Hippocampal formation (tissue), 2 donors: ENCODE results near the gene CD52.
A peak's percentile ranks its signal among the peaks of the same experiment; 100 is the strongest.

Experiments
- DNase-seq, 2 donors: peaks; one replicate each; lab custom pipeline; 2025; lab: John Stamatoyannopoulos, UW

The CD52 gene, protein sequence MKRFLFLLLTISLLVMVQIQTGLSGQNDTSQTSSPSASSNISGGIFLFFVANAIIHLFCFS

GRCh38 chr1:26317612-26318337 lies at the start of gene CD52:
Gene CD52, plus strand, starts transcription at chr1:26317958. Its CDS starts 60 bp downstream, at chr1:26318018.
- DNase-seq, result no peak

GRCh38 chr1:26268290-26269197 lies 49.2 kb upstream of the CD52 start:
- DNase-seq, result no peak

DNA sequence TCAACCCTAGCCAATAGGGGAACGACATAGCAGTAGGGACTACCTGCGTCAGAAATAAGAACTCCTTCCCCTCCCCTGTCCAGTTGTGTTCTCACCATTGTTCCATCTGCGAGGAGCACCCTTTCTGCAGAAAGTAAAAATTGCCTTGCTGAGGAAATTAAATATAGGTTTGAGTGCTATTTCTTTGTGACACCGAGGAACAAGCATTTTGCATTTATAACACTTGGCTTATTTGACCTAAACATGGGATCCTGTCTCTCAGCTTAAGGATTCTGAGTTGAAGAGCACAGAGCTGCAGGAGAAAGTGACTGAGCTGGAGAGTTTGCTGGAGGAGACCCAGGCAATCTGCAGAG lies 48.6 kb upstream of the CD52 start:
- DNase-seq, result no peak

GRCh38 chr1:26274801-26275425 lies 42.8 kb upstream of the CD52 start:
- no peak for DNase-seq

GRCh38 chr1:26275580-26276431 lies 42.0 kb upstream of the CD52 start:
- peak; percentile 68 to 72 for DNase-seq

- DNase-seq, result no peak
Observed at GRCh38 chr1:26276432-26276838, 41.3 kb upstream of the CD52 start.

DNA sequence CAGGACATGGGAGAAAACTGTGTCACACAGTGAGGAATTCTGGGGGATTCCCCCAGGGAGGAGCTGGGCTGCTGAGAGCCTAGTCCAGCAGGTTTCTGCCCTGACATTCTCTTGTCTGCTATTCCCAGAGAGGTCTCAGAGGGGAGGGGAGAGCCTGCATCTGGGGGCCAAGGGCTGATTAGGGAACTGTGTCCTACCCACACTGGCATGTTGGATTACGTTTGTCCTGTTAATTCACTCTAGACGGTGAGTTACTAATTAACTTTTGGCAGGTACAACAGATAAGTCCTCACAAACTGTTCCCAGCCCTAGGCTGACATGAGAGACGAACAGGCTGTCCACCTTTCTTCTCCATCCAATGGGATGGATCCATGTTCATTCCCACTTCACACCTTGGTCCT lies 40.5 kb upstream of the CD52 start:
- DNase-seq, result no peak

GRCh38 chr1:26277719-26278118 lies 40.0 kb upstream of the CD52 start:
- no peak for DNase-seq

DNA sequence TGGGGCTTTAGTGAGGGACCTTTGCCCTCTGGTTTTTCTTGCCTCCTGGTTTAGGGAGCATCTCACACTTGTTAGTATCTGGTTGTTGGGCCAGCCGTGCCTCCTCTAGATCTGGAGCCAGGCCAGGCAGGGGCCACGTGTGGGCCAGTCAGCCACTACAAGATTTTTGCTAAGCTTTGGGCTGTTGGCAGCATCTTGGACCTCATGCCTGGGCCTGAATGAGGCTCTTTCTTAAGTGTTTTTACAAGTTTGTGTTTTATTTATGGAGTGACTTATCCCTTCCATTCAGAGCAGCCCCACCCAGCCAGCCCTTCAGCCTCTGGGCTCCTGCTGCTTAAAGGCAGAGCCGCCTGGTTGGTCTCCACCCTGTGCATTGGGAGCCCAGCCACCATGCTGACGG lies 39.5 kb upstream of the CD52 start:
- DNase-seq, result no peak

DNA sequence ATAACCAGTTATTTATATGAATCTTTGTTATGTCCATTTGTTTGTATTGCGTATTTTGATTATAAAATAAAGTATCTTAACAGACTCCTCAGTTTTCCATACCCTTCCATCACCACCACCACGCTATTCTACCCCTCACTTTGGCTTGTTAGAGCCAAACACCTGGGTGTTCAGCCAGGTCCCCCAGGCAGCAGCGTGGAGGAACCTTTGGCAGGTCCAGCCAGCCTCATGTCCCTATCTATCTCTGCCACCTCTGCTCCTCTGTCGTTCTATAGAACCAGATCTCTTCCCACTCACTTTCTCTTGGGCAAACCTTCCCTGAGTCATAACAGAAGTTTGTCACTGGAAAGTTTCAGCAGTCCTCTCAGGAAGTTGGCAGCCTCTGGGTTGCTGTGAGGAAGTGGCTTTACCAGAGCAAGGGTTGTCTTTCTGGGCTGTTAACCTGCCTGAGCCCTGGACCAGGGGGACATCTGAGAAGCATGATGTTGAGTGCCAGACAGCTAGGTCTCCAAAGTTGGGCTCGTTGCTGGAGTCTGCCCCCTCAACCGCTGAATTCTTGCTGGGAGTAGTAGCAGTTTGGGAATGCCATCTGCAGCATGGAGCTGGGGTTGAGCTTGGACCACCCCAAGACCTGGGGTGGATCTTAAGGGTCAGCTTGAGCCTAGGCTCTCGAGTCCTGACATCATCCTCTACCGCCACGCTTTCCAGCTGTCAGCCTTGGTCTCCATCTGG lies 38.9 kb upstream of the CD52 start:
- no peak for DNase-seq

- peak; percentile 72 to 75 for DNase-seq
Observed at GRCh38 chr1:26279456-26280332, 38.1 kb upstream of the CD52 start, which contains the start of gene SH3BGRL3. Gene SH3BGRL3, plus strand, starts transcription at chr1:26280086. Its CDS starts 70 bp downstream, at chr1:26280156.

GRCh38 chr1:26280333-26281042 lies 37.3 kb upstream of the CD52 start:
- no peak for DNase-seq

DNA sequence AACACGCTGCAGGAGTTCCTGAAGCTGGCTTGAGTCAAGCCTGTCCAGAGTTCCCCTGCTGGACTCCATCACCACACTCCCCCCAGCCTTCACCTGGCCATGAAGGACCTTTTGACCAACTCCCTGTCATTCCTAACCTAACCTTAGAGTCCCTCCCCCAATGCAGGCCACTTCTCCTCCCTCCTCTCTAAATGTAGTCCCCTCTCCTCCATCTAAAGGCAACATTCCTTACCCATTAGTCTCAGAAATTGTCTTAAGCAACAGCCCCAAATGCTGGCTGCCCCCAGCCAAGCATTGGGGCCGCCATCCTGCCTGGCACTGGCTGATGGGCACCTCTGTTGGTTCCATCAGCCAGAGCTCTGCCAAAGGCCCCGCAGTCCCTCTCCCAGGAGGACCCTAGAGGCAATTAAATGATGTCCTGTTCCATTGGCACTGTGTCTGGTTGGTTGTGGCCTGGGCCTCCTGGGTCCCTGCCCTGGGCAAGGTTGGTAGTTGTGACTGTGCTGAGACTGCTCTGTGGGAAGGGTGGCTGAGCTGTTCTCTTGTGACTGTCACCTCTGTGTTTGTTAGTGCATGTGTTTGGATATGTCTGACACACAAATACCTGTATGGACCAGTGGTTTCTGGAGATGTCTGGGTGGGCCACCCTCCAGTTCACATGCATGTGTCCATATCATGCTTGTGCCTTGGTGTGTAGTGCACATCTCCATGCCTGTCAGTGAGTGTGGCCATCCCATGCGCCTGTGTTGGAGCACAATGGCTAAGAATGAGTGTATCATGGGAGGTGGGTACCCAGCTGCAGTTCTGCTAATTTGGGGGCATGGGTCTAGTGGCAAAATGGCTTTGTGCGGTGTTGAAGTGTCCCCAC lies 36.4 kb upstream of the CD52 start:
- no peak for DNase-seq

DNA sequence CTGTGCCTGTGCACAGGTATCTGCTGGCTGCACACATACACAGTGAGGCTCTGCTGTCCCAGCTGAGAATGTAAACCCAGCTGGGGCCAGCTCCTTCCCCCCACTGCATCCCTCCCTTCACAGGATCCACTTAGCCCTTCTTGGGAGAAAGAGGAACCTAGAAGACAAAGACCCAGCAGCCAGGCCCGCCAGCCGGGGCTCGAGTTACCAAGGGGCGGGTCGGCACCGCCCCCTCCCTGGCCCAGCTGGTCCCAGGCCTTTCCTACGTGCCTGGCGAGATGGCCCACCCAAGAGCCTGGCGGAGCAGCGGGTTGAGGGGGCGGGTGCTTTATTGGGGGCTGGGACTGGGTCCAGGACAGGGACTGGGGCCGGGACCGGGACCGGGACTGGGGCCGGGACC lies 35.8 kb upstream of the CD52 start:
- DNase-seq, result no peak

GRCh38 chr1:26282401-26282918 lies 35.3 kb upstream of the CD52 start:
- DNase-seq, result no peak

DNA sequence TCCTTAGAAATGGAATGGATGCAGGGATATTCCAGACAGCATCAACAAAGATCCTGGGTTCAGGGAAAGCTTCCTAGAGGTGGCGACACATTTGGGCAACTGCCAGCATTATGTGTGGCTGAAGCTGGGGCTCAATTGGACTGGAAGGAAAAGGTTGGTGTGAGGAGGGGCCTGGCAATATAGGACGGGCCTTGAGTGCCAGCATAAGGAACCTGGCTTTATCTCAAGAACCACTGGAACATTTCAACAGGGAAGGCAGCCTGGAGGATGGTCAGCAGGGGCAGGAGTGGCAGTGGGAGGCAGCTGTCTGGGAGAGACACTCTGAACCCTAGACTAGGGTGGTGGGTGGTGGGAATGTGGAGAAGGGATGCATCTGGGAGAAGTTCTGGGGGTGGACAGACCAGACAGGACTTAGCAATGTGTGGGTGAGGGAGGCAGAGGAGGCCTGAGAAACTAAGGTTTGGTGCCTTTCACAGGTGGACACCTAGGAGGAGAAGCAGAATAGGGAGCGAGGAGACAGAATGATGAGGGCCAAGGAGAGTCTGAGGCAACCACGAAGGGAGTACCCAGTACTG lies 34.4 kb upstream of the CD52 start:
- no peak for DNase-seq

- no peak for DNase-seq
Observed at GRCh38 chr1:26283871-26284596, 33.7 kb upstream of the CD52 start.
